Omental fat pad (tissue), 4 donors: ENCODE results near the gene MAP1S. TPM values are rescaled to one million over a fixed set of nuclear protein-coding genes. Genes with fewer than 3 reads are reported as not detected.

Experiments
- ATAC-seq: fragments of 150-250 bp; one replicate; pipeline ENCODE4 v1.9.1; 2016; ENCODE audit warnings: mild to moderate bottlenecking, moderate library complexity; ENCODE audit not compliant: low FRiP score
- DNase-seq: peaks from one replicate; pipeline ENCODE4 v3.0.0-alpha.2; 2019; ENCODE audit warnings: low spot score
- CTCF ChIP-seq, 3 donors: fragments of 450-650 bp; IDR thresholded peaks; one replicate each; pipeline ENCODE4 v1.5.1; 2016 to 2017; ENCODE audit warnings: antibody characterized with exemption in 3 of 3, mild to moderate bottlenecking in 3 of 3, moderate library complexity in 2 of 3
- total RNA-seq, 4 donors: library from RNA; depleted of rRNA; stranded (reverse); fragments of >200 nt; gene quantifications; one replicate each; pipeline ENCODE4 v1.1.0, GENCODE V29; 2016

The MAP1S gene
- total RNA-seq, 4 donors from 2014 or later: 19.4 to 35.9 (median 23.8) TPM

GRCh38 chr19:17754634-17755442, 35.6 kb downstream of the MAP1S start:
- TF ChIP-seq CTCF (IDR thresholded peaks at IDR 0.05): no peak
- ATAC-seq (no peak), DNase-seq (no peak)

- no peak for ATAC-seq
- no peak for DNase-seq
- TF ChIP-seq CTCF (IDR thresholded peaks at IDR 0.05): no peak
Observed at GRCh38 chr19:17755443-17755890, 36.2 kb downstream of the MAP1S start.

- no peak for TF ChIP-seq CTCF (IDR thresholded peaks at IDR 0.05)
- no peak for ATAC-seq
- no peak for DNase-seq
Observed at GRCh38 chr19:17755977-17756670, 36.8 kb downstream of the MAP1S start.

- ATAC-seq: peak; percentile 87
Observed at GRCh38 chr19:17757125-17757524, 37.8 kb downstream of the MAP1S start.

GRCh38 chr19:17758515-17758914, 39.2 kb downstream of the MAP1S start:
- ATAC-seq (no peak), DNase-seq (no peak)
- TF ChIP-seq CTCF (IDR thresholded peaks at IDR 0.05): no peak

More at GRCh38 chr19:17757125-17757524, 37.8 kb downstream of the MAP1S start:
- DNase-seq: peak; percentile 71
- no peak for TF ChIP-seq CTCF (IDR thresholded peaks at IDR 0.05)

- ATAC-seq: no peak
- no peak for DNase-seq
- TF ChIP-seq CTCF (IDR thresholded peaks at IDR 0.05): no peak
Observed at GRCh38 chr19:17761148-17761547, 41.9 kb downstream of the MAP1S start.
